Stimulated activated CD4-positive, alpha-beta T cell treated with anti-CD3 and anti-CD28 coated beads, Interleukin-2, amount 100 ng/mL, for 24 hours (primary cell): ENCODE results near the gene MARK1.

ENCODE experiments used
- DNase-seq, 2 donors: peaks; one replicate each; pipeline ENCODE4 v3.0.0-alpha.2; 2020

Gene MARK1

GRCh38 chr1:220692436-220693228 lies 164.7 kb downstream of the MARK1 start:
- no peak for DNase-seq

DNA sequence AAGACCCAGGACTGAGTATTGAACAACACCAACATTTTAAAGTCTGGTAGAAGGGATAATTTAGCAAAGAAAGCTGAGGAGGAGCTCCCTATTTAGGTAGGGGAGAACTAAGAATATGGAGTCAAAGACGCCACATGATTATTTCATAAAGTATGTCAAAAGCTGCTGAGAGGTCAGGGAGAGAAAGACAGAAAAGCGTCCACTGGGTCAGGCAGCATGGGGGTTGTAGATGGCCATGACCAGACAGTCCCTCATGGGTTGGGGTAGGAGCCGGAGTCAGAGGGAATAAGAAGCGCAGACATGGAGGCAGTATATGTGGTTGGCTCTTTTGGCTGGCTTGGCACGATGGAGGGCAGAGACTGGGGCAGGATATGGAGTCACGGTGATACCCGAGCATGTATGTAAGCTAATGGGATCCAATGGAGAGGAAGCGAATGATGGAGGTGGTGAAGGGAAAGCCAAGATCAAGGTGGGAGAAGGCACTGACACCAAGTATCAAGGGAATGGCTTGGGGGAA lies 167.0 kb downstream of the MARK1 start:
- DNase-seq, result no peak

DNA sequence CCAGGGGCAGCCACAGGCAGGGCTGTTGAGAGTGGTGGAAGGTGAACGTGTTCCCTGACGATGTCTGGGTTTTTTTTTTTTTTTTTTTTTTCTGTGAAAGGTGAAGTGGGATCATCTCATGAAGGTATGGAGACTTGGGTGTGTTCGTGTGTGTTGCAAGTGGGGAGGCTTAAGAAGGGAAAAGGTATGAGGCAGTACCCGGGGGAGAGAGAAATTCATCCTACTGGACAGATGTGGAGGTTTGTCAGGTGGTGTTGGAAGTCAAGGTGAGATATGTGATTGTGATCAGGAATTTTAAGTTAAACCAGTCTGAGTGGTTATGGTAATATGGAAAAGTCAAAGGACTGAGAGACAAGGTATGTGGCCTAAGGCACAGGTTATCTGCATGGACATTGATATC lies 167.5 kb downstream of the MARK1 start:
- DNase-seq, result no peak

GRCh38 chr1:220696226-220696862 lies 168.4 kb downstream of the MARK1 start:
- DNase-seq, result no peak

DNA sequence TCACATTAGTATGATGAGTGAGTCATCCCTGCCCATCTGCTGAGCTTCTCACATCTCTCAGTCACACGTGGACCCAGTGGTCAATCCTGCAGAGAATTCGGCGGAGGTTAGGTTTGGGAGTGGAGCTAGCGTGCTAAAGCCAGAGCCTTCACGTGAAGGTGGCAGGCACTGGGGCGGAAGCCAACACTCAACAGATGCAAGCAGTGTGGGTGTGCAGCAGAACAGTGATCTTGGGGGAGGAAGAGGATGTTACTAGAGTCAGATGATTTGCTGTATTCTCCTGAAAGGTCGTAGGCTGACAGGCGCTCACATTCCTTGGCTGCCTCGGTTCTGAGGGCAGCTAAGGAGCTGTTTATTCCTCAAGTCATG lies 168.9 kb downstream of the MARK1 start:
- no peak for DNase-seq

- DNase-seq, result no peak
These were observed 169.4 kb downstream of the MARK1 start for GRCh38 chr1:220697326-220697725.

DNA sequence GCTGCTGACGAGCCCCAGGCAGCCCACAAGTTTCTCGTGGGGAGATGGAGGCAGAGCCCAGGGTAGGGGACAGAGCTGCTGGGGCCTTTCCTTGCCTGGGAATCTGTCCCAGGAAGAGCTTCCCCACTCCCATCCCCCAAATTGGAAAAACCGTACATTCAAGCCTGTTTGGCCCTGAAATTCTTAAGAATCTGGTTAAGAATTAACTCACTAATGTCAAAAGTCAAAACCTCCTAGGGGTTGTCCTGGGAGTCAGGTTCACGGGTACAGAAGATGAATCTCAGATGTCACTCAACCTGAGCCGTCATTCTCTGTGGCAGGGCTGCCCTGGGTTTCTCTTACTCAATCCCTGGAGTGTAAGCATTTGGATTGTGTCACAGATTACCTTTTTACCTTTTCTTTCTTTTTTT lies 170.7 kb downstream of the MARK1 start:
- DNase-seq, result no peak

- DNase-seq, result no peak
These were observed 171.1 kb downstream of the MARK1 start for GRCh38 chr1:220699044-220699443.

GRCh38 chr1:220700556-220701179 lies 172.7 kb downstream of the MARK1 start:
- DNase-seq, result no peak

DNA sequence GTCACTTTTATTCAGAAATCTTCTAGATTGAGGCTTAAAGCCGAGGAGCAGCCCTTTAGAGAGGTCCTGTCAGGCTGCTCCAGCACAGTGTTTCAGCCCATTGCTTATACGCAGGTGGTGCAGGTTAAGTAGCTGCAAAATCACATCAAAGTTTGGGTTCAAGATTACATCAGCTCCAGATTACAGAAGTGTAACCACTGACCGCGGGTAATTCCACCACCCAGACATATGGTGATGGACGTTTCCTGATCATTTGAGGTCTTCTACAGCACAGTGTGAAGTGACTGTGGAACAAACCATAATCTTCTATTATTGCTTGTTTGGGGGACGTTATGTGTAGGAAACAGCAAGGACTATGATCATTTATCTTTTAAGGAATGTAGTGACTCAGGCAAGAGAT lies 174.0 kb downstream of the MARK1 start:
- DNase-seq, result no peak

DNA sequence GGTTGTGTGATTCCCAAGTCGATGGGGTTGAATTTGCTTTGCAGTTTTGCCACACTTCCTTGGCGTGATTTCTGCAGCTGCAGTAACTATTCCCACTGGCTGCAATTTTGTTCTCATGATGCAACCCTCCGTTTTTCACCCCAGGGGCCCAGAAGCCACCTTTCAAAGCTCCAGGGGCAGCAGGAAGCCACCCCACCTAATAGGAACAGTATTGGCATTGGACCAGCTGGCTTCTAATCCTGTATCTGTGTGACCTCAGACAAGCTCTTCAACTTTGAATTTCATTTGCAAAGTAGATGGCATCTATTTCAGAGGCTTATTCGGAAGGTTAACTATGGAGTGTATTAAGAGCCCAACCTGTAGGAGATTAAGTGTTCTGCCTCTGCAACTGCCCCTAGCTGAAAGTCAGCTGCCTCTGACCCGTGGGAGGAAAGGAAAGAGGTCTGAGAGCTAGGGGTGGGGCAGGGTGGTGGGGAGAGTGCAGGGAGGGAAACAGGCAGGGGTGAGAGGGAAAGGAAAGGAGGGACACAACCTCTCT lies 174.9 kb downstream of the MARK1 start:
- no peak for DNase-seq

- no peak for DNase-seq
These were observed 175.4 kb downstream of the MARK1 start for GRCh38 chr1:220703305-220703704.

DNA sequence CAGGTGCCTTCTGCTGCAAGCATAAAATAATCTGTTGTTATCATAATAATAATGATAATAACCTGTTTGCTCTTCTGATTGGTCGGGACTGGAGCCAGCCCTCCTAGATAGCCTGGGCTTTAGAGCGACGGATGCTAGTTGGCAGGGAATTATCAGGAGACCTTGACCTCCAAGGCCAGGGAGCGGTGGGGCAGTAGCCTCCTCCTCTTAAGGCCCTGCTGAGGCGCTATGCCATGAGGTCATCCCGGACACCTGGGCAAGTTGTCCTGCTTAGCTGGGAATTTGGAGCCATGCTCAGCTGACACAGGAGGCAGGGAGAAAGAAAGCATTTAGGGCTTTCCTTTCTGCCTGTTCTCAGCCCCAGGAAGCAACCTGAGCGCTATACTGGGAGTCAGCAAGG lies 177.8 kb downstream of the MARK1 start:
- no peak for DNase-seq

GRCh38 chr1:220706480-220706879 lies 178.5 kb downstream of the MARK1 start:
- DNase-seq, result no peak

DNA sequence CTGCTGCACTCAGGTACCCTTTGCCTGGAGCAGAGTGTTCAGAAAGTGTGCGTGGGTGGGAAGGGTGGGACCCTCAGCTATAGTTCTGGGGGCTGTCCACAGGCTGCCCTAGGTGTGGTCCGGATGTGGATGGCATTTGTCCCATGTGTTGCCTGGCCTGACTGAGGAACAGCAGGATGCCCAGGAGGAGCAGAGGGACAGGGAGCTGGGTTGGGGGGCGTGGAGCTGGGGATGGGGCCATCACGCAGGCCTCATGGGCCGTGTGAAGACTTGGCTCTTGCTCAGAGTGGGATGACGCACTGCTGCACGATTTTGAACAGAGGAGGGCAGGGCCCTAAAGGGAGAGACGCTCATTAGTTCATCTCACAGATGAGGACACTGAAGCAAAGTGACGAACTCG lies 179.2 kb downstream of the MARK1 start:
- DNase-seq, result no peak

GRCh38 chr1:220708244-220708643 lies 180.3 kb downstream of the MARK1 start:
- no peak for DNase-seq

DNA sequence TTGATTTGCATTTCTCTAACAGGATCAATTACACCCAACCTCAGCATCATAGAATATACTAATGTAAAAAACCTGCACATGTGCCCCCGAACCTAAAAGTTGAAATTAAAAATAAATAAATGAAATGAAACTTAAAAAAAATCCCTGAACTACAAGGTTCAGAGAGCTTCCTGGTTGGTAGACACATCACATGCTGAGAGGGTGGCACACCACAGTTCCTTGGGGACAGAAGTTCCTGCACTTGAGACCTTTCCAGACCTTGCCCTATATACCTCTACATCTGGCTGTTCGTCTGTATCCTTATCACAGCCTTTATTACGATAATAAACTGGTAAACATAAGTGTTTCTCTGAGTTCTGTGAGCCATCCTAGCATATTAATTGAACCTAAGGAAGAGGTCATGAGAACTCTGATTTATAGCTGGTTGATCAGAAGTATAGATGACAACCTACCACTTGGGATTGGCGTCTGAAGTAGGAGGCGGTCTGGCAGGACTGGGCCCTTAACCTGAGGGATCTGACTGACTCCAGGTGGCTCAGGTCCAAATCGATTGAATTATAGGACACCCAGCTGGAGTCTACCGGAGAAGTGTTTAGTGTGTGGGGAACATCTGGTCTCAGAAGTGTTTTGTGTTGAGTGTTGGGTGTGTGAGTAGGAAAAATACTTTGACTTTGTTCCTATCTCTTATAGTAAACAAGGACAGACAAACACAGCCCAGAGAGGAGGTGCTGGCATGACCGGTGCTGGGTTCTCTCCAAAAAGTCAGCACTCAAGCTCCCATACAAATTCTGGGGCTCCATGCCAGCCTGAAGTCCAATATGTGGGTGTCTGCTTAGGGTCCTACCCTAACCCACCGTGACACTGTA lies 181.2 kb downstream of the MARK1 start:
- DNase-seq, result no peak

GRCh38 chr1:220710333-220710732 lies 182.4 kb downstream of the MARK1 start:
- DNase-seq, result no peak

DNA sequence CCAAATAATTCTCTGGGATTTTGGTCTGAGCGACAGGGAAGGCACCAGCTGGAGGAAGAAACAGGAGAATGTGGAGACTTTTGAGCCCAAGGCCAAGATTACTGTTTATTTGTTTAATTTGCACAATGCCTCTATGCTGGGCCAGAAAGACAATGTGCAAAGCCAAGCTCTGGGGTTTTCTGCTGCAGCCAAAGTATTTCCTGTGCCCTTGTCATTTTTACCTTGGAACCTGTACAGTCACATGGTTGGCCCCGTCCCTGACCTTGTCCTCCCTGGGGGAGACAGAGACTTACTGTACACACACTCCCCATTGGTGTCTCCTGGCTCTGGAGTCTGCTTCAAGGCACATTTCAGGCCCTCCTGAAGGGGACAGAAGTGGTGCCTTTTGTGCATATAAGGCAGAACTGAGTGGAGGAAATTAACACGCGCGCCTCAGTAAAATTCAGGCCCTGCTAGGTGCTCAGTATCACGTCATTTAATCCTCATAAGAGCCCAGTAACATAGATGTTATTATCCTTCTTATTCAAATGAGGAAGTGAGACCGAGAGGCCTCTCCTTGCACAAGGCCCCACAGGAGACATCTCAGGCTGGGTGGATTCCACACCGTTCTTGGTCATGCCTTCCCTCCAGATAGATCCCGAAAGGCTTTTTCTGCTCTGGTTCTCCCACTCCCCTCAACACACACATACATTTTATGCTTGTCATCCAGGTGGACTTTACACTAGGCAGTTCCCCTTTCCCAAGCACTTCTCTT lies 183.3 kb downstream of the MARK1 start:
- DNase-seq, result no peak
